ENCODE data around the gene ANKRD30A.
"Not testable (repeated sequence)": the region's sequence is repeated elsewhere in the genome, so short reads cannot be mapped to it uniquely, and the experiment has no call there.

The ANKRD30A gene

DNA sequence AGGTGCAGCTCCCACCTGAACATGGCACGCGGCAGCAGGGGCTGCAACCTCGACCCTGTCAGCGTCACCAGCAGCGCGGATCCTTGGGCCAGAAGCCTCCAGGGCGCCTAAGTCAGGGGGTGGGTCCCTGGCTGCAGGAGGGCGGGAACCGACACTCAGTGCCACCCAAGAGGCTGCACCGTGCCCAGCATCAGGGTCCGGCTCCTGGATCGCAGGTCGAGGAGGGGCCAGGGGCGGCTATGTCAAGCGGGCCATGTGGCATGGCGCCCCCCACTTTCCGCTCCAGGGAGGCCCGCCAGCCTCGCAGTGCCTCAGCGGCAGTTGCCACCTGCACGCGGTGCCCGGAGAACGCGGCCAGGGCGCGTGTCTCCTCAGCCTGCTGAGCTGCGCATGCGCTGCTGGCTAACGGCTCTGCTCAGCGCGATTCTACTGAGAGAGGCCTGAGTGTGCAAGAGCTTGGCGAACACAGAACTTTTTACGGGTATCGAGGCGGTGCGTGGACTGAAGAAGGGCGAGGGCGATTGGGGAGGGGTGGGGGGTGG, at the start of gene ANKRD30A:
Gene ANKRD30A, plus strand, starts transcription at position 408 of the 542 bp plus-strand sequence. CDS start 190 bp downstream, outside the sequence.
- no peaks in the 10 kb centered on the region for H3K27me3 ChIP-seq (ENCODE audit: control insufficient read depth, insufficient read depth, low read length)
- no peaks in the 10 kb centered on the region for H3K36me3 ChIP-seq (ENCODE audit: control insufficient read depth, low read depth, low read length)
- H3K9ac ChIP-seq (ENCODE audit: low read length) = no peak within 1 kb of the TSS
- H3K27ac ChIP-seq (ENCODE audit: low read length) = no peak within 1 kb of the TSS
- H3K4me1 ChIP-seq (ENCODE audit: control insufficient read depth, low read depth, low read length) = no peaks in the 10 kb centered on the region
- H3K9me3 ChIP-seq (ENCODE audit: control insufficient read depth, low read depth, low read length) = no peaks in the 10 kb centered on the region
- H3K4me3 ChIP-seq (ENCODE audit: low read length) = no peak within 1 kb of the TSS

GRCh38 chr10:37076083-37076482, 49.3 kb upstream of the ANKRD30A start:
- H3K9me3 ChIP-seq (ENCODE audit: control insufficient read depth, low read depth, low read length); H3K9ac ChIP-seq (ENCODE audit: low read length); H3K4me3 ChIP-seq (ENCODE audit: low read length); H3K27me3 ChIP-seq (ENCODE audit: control insufficient read depth, insufficient read depth, low read length); H3K27ac ChIP-seq (ENCODE audit: low read length); H3K4me1 ChIP-seq (ENCODE audit: control insufficient read depth, low read depth, low read length); H3K36me3 ChIP-seq (ENCODE audit: control insufficient read depth, low read depth, low read length): not testable (repeated sequence)

- Histone ChIP-seq H3K9ac (ENCODE audit: low read length) (no peak overlapping the region), H3K27me3 (ENCODE audit: control insufficient read depth, insufficient read depth, low read length) (no peaks in the 10 kb centered on the region), H3K9me3 (ENCODE audit: control insufficient read depth, low read depth, low read length) (no peaks in the 10 kb centered on the region), H3K27ac (ENCODE audit: low read length) (no peak overlapping the region), H3K4me3 (ENCODE audit: low read length) (no peak overlapping the region), H3K36me3 (ENCODE audit: control insufficient read depth, low read depth, low read length) (no peaks in the 10 kb centered on the region), H3K4me1 (ENCODE audit: control insufficient read depth, low read depth, low read length) (no peaks in the 10 kb centered on the region)
Measured at GRCh38 chr10:37095792-37096573, 29.4 kb upstream of the ANKRD30A start.

- Histone ChIP-seq H3K4me1 (ENCODE audit: control insufficient read depth, low read depth, low read length) (no peaks in the 10 kb centered on the region), H3K27me3 (ENCODE audit: control insufficient read depth, insufficient read depth, low read length) (no peaks in the 10 kb centered on the region), H3K9me3 (ENCODE audit: control insufficient read depth, low read depth, low read length) (no peaks in the 10 kb centered on the region), H3K27ac (ENCODE audit: low read length) (no peak overlapping the region), H3K4me3 (ENCODE audit: low read length) (no peak overlapping the region), H3K36me3 (ENCODE audit: control insufficient read depth, low read depth, low read length) (no peaks in the 10 kb centered on the region), H3K9ac (ENCODE audit: low read length) (no peak overlapping the region)
Measured at GRCh38 chr10:37101261-37101660, 24.1 kb upstream of the ANKRD30A start.

- Histone ChIP-seq H3K4me3 (ENCODE audit: low read length) (no peak overlapping the region), H3K27ac (ENCODE audit: low read length) (no peak overlapping the region)
Measured at GRCh38 chr10:37109000-37109399, 16.4 kb upstream of the ANKRD30A start.

GRCh38 chr10:37124532-37124931, 866 bp upstream of the ANKRD30A start:
- H3K4me1 ChIP-seq (ENCODE audit: control insufficient read depth, low read depth, low read length) = no peaks in the 10 kb centered on the region
- no peaks in the 10 kb centered on the region for H3K36me3 ChIP-seq (ENCODE audit: control insufficient read depth, low read depth, low read length)
- no peaks in the 10 kb centered on the region for H3K9me3 ChIP-seq (ENCODE audit: control insufficient read depth, low read depth, low read length)
- H3K4me3 ChIP-seq (ENCODE audit: low read length) = no peak overlapping the region
- no peak overlapping the region for H3K9ac ChIP-seq (ENCODE audit: low read length)
- no peak overlapping the region for H3K27ac ChIP-seq (ENCODE audit: low read length)
- no peaks in the 10 kb centered on the region for H3K27me3 ChIP-seq (ENCODE audit: control insufficient read depth, insufficient read depth, low read length)

More at GRCh38 chr10:37109000-37109399, 16.4 kb upstream of the ANKRD30A start:
- H3K4me1 ChIP-seq (ENCODE audit: control insufficient read depth, low read depth, low read length) = no peaks in the 10 kb centered on the region
- H3K9ac ChIP-seq (ENCODE audit: low read length) = no peak overlapping the region
- no peaks in the 10 kb centered on the region for H3K36me3 ChIP-seq (ENCODE audit: control insufficient read depth, low read depth, low read length)
- no peaks in the 10 kb centered on the region for H3K9me3 ChIP-seq (ENCODE audit: control insufficient read depth, low read depth, low read length)
- no peaks in the 10 kb centered on the region for H3K27me3 ChIP-seq (ENCODE audit: control insufficient read depth, insufficient read depth, low read length)

DNA sequence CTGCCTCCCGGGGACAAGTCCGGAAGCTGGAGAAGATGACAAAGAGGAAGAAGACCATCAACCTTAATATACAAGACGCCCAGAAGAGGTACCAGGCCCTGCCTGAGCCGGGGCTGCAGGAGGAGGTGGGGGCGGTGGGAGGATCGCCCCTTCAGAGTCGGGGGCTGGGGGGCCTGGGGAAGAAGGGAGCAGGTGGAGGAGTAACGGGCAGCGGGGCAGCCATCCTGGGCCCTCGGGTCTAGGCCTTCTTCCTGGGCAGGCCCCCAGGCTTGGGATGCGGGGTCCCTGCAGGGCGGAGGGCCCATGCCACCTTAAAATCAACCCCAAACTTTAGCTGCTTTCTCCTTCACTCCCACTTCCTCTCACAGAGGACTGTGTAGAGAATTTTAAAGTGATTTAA, 523 bp downstream of the ANKRD30A start:
- H3K9me3 ChIP-seq (ENCODE audit: control insufficient read depth, low read depth, low read length) = no peaks in the 10 kb centered on the region
- no peak overlapping the region for H3K9ac ChIP-seq (ENCODE audit: low read length)
- no peaks in the 10 kb centered on the region for H3K4me1 ChIP-seq (ENCODE audit: control insufficient read depth, low read depth, low read length)
- H3K27me3 ChIP-seq (ENCODE audit: control insufficient read depth, insufficient read depth, low read length) = no peaks in the 10 kb centered on the region
- no peaks in the 10 kb centered on the region for H3K36me3 ChIP-seq (ENCODE audit: control insufficient read depth, low read depth, low read length)
- H3K27ac ChIP-seq (ENCODE audit: low read length) = no peak overlapping the region
- H3K4me3 ChIP-seq (ENCODE audit: low read length) = no peak overlapping the region

GRCh38 chr10:37146443-37146842, 21.0 kb downstream of the ANKRD30A start:
- peaks cover 60% of the 10 kb centered on the region for H3K27me3 ChIP-seq (ENCODE audit: control insufficient read depth, insufficient read depth, low read length)
- H3K4me3 ChIP-seq (ENCODE audit: low read length) = no peak overlapping the region
- H3K4me1 ChIP-seq (ENCODE audit: control insufficient read depth, low read depth, low read length) = peaks cover 3% of the 10 kb centered on the region
- no peak overlapping the region for H3K9ac ChIP-seq (ENCODE audit: low read length)
- no peaks in the 10 kb centered on the region for H3K9me3 ChIP-seq (ENCODE audit: control insufficient read depth, low read depth, low read length)
- no peaks in the 10 kb centered on the region for H3K36me3 ChIP-seq (ENCODE audit: control insufficient read depth, low read depth, low read length)
- no peak overlapping the region for H3K27ac ChIP-seq (ENCODE audit: low read length)

GRCh38 chr10:37162430-37162829, 37.0 kb downstream of the ANKRD30A start:
- not testable (repeated sequence) for H3K9me3 ChIP-seq (ENCODE audit: control insufficient read depth, low read depth, low read length); H3K4me1 ChIP-seq (ENCODE audit: control insufficient read depth, low read depth, low read length); H3K27ac ChIP-seq (ENCODE audit: low read length); H3K9ac ChIP-seq (ENCODE audit: low read length); H3K36me3 ChIP-seq (ENCODE audit: control insufficient read depth, low read depth, low read length); H3K4me3 ChIP-seq (ENCODE audit: low read length); H3K27me3 ChIP-seq (ENCODE audit: control insufficient read depth, insufficient read depth, low read length)

DNA sequence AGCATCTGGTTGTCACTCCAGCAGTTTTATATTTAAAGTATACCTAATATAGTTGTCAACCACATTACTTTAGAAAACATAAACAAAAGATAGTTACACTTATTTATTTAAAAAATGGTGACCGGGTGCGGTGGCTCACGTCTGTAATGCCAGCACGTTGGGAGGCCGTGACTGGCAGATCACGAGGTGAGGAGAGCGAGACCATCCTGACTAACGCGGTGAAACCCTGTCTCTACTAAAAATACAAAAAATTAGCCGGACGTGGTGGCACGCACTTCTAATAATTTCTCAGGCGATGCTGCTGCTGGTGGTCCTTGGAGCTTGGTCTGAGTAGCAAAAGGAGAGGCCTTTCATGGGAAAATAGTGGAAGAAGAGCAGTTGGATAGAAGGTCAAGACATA, 46.5 kb downstream of the ANKRD30A start:
- not testable (repeated sequence) for H3K27me3 ChIP-seq (ENCODE audit: control insufficient read depth, insufficient read depth, low read length); H3K27ac ChIP-seq (ENCODE audit: low read length); H3K9ac ChIP-seq (ENCODE audit: low read length); H3K4me3 ChIP-seq (ENCODE audit: low read length); H3K36me3 ChIP-seq (ENCODE audit: control insufficient read depth, low read depth, low read length); H3K4me1 ChIP-seq (ENCODE audit: control insufficient read depth, low read depth, low read length); H3K9me3 ChIP-seq (ENCODE audit: control insufficient read depth, low read depth, low read length)

DNA sequence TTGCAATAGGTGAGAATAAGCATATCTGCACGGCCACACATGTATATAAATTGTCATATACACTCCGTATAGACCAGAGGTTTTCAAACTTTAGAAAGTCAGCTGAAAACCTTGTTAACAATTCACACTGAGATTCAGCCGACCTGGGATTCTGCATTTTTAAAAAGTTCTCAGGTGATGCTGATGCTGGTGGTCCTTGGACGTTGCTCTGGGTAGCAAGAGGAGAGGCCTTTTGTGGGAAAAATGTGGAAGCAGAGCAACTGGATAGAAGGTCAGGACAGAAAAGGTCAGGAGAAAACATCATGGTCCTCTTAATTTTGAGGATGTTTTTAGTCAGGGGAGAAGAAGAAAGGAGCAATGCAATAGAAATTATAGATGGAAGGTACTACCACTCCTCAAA, 52.9 kb downstream of the ANKRD30A start:
- not testable (repeated sequence) for H3K4me1 ChIP-seq (ENCODE audit: control insufficient read depth, low read depth, low read length); H3K36me3 ChIP-seq (ENCODE audit: control insufficient read depth, low read depth, low read length); H3K27me3 ChIP-seq (ENCODE audit: control insufficient read depth, insufficient read depth, low read length); H3K27ac ChIP-seq (ENCODE audit: low read length); H3K4me3 ChIP-seq (ENCODE audit: low read length); H3K9me3 ChIP-seq (ENCODE audit: control insufficient read depth, low read depth, low read length); H3K9ac ChIP-seq (ENCODE audit: low read length)

GRCh38 chr10:37182719-37183118, 57.3 kb downstream of the ANKRD30A start:
- not testable (repeated sequence) for H3K27ac ChIP-seq (ENCODE audit: low read length); H3K4me1 ChIP-seq (ENCODE audit: control insufficient read depth, low read depth, low read length); H3K4me3 ChIP-seq (ENCODE audit: low read length); H3K27me3 ChIP-seq (ENCODE audit: control insufficient read depth, insufficient read depth, low read length); H3K36me3 ChIP-seq (ENCODE audit: control insufficient read depth, low read depth, low read length); H3K9ac ChIP-seq (ENCODE audit: low read length); H3K9me3 ChIP-seq (ENCODE audit: control insufficient read depth, low read depth, low read length)
